A549 (cell line): ENCODE results near the gene SNAI1. TPM values are rescaled to one million over a fixed set of nuclear protein-coding genes. Genes with fewer than 3 reads are reported as not detected.

Experiments
- ATAC-seq, 2 experiments: fragments of 200-7000 bp in 1 of 2; fragments of >200 bp in 1 of 2; cut with Nextera tagmentation in 1 of 2; cut with Tn5 transposase in 1 of 2; 3 replicates each; pipeline versions ENCODE4 v1.8.0 to v1.9.1; 2018 to 2020; ENCODE audit warnings: mild to moderate bottlenecking in 1 of 2, moderate library complexity in 1 of 2
- CTCF ChIA-PET: fragments of 300-600 bp; sonication (Branson Sonifier 250); formaldehyde crosslinking; extraction: SDS; loops from one replicate; lab custom pipeline; 2021; ENCODE audit warnings: antibody characterized with exemption, inconsistent platforms; lab: Yijun Ruan, JAX
- POLR2A ChIA-PET: fragments of 350-600 bp; formaldehyde crosslinking; extraction: SDS; loops from one replicate; lab custom pipeline; 2021; ENCODE audit warnings: antibody characterized with exemption, inconsistent platforms; lab: Yijun Ruan, JAX
- DNase-seq, 2 experiments: peaks; one replicate each; pipeline versions ENCODE4 v3.0.0 to v3.0.0-alpha.2; 2011 to 2016; ENCODE audit warnings: low read depth in 1 of 2, low spot score in 1 of 2
- FAIRE-seq: peaks from 2 replicates; lab custom pipeline; 2011; peaks lifted over from hg19 to GRCh38; lab: Jason Lieb, UNC
- H3K27ac ChIP-seq, 2 experiments: fragments of >200 bp; sonication (Bioruptor Twin); formaldehyde crosslinking; 3 replicates each; pipeline ENCODE4 v1.5.1; 2016 to 2017
- H3K4me1 ChIP-seq: fragments of >200 bp; sonication (Bioruptor Twin); formaldehyde crosslinking; 3 replicates; pipeline ENCODE4 v1.6.1; 2016
- H3K4me2 ChIP-seq: fragments of >200 bp; sonication (Bioruptor Twin); formaldehyde crosslinking; 3 replicates; pipeline ENCODE4 v1.6.1; 2016
- H3K4me3 ChIP-seq: fragments of >200 bp; sonication (Bioruptor Twin); formaldehyde crosslinking; 3 replicates; pipeline ENCODE4 v1.5.1; 2016
- H3K9me3 ChIP-seq: fragments of >200 bp; sonication (Bioruptor Twin); formaldehyde crosslinking; 3 replicates; pipeline ENCODE4 v1.6.1; 2016
- BHLHE40 ChIP-seq: IDR thresholded peaks from 2 replicates; pipeline ENCODE4 v1.6.1; 2012; ENCODE audit warnings: low read depth, low read length, inconsistent platforms
- CBX8 ChIP-seq: fragments of 200-600 bp; sonication (generic); IDR thresholded peaks from 2 replicates; pipeline ENCODE4 v1.6.1; 2016
- CHD2 ChIP-seq: fragments of 150-350 bp; IDR thresholded peaks from 2 replicates; pipeline ENCODE4 v1.6.1; 2014; ENCODE audit warnings: low read length; ENCODE audit not compliant: partially characterized antibody
- CHD4 ChIP-seq: fragments of 200-600 bp; sonication (generic); IDR thresholded peaks from 2 replicates; pipeline ENCODE4 v1.6.1; 2016; ENCODE audit warnings: antibody characterized with exemption, mild to moderate bottlenecking, borderline replicate concordance
- CTCF ChIP-seq: fragments of >200 bp; sonication (Bioruptor Twin); formaldehyde crosslinking; IDR thresholded peaks from 3 replicates; pipeline ENCODE4 v1.5.1; 2016
- EHF ChIP-seq: fragments of 250-450 bp; sonication (Bioruptor Pico); IDR thresholded peaks from 2 replicates; pipeline ENCODE4 v1.5.0; 2020; ENCODE audit warnings: mild to moderate bottlenecking
- EHMT2 ChIP-seq: fragments of 200-600 bp; sonication (generic); IDR thresholded peaks from 2 replicates; pipeline ENCODE4 v1.6.1; 2016; ENCODE audit warnings: antibody characterized with exemption, low read depth, mild to moderate bottlenecking, moderate library complexity
- FOSL2 ChIP-seq, 2 experiments: fragments of 450-650 bp in 1 of 2; fragments of >200 bp in 1 of 2; sonication (Bioruptor Twin) in 1 of 2; formaldehyde crosslinking; IDR thresholded peaks; 2 replicates each; pipeline versions ENCODE4 v1.5.0 to v1.6.1; 2016 to 2020; ENCODE audit warnings: mild to moderate bottlenecking in 1 of 2, moderate library complexity in 1 of 2
- FOXS1 ChIP-seq: fragments of 250-450 bp; sonication (Bioruptor Pico); IDR thresholded peaks from 2 replicates; pipeline ENCODE4 v1.5.0; 2020; ENCODE audit warnings: mild to moderate bottlenecking, moderate library complexity
- HDAC2 ChIP-seq: fragments of 200-600 bp; sonication (generic); IDR thresholded peaks from 2 replicates; pipeline ENCODE4 v1.6.1; 2016
- HES2 ChIP-seq: fragments of >200 bp; sonication (Bioruptor Twin); formaldehyde crosslinking; IDR thresholded peaks from 2 replicates; pipeline ENCODE4 v1.6.1; 2016
- HOXB5 ChIP-seq: fragments of 250-450 bp; sonication (Bioruptor Pico); IDR thresholded peaks from 2 replicates; pipeline ENCODE4 v1.5.0; 2020; ENCODE audit warnings: mild to moderate bottlenecking, moderate library complexity
- JUN ChIP-seq, 2 experiments: fragments of >200 bp; sonication (Bioruptor Twin); formaldehyde crosslinking; IDR thresholded peaks; 2 replicates in 1 of 2; 3 replicates in 1 of 2; pipeline ENCODE4 v1.6.1; 2016 to 2017
- JUNB ChIP-seq: fragments of >200 bp; sonication (Bioruptor Twin); formaldehyde crosslinking; IDR thresholded peaks from 2 replicates; pipeline ENCODE4 v1.6.1; 2016
- KDM1A ChIP-seq: fragments of 200-600 bp; sonication (generic); IDR thresholded peaks from 2 replicates; pipeline ENCODE4 v1.6.1; 2016; ENCODE audit warnings: low read depth, mild to moderate bottlenecking
- KDM5A ChIP-seq: fragments of 200-600 bp; sonication (generic); IDR thresholded peaks from 2 replicates; pipeline ENCODE4 v1.6.1; 2016; ENCODE audit warnings: antibody characterized with exemption, mild to moderate bottlenecking
- MYC ChIP-seq: IDR thresholded peaks from 2 replicates; pipeline ENCODE4 v1.6.1; 2012; ENCODE audit warnings: mild to moderate bottlenecking, inconsistent platforms, low read length, improper control_type of control experiment, borderline replicate concordance
- POLR2A ChIP-seq: IDR thresholded peaks from 2 replicates; pipeline ENCODE4 v1.6.1; 2012; ENCODE audit warnings: mild to moderate bottlenecking, low read length
- RAD21 ChIP-seq, 2 experiments: fragments of >200 bp in 1 of 2; sonication (Bioruptor Twin) in 1 of 2; formaldehyde crosslinking in 1 of 2; IDR thresholded peaks in 1 of 2; conservative IDR thresholded peaks in 1 of 2; 2 replicates in 1 of 2; 3 replicates in 1 of 2; pipeline ENCODE4 v1.6.1; 2012 to 2018; ENCODE audit warnings: inconsistent platforms in 1 of 2
- RARB ChIP-seq: fragments of 250-450 bp; sonication (Bioruptor Pico); IDR thresholded peaks from 2 replicates; pipeline ENCODE4 v1.8.0; 2021; ENCODE audit warnings: mild to moderate bottlenecking, moderate library complexity
- RCOR1 ChIP-seq: fragments of 150-350 bp; IDR thresholded peaks from 2 replicates; pipeline ENCODE4 v1.6.1; 2014; ENCODE audit warnings: antibody characterized with exemption, low read length, low read depth
- RNF2 ChIP-seq: fragments of 200-600 bp; sonication (generic); IDR thresholded peaks from 2 replicates; pipeline ENCODE4 v1.6.1; 2016; ENCODE audit warnings: low read depth, mild to moderate bottlenecking, antibody characterized with exemption, moderate library complexity, borderline replicate concordance
- SMC3 ChIP-seq: fragments of >200 bp; sonication (Bioruptor Twin); formaldehyde crosslinking; IDR thresholded peaks from 3 replicates; pipeline ENCODE4 v1.6.1; 2018; ENCODE audit warnings: inconsistent platforms
- TP53 ChIP-seq: fragments of 250-450 bp; sonication (Bioruptor Pico); IDR thresholded peaks from 2 replicates; pipeline ENCODE4 v1.5.0; 2021; ENCODE audit warnings: mild to moderate bottlenecking, moderate library complexity
- USF2 ChIP-seq: fragments of 450-650 bp; IDR thresholded peaks from 2 replicates; pipeline ENCODE4 v1.6.1; 2014; ENCODE audit warnings: antibody characterized with exemption
- ZFP36 ChIP-seq: fragments of 450-650 bp; IDR thresholded peaks from 2 replicates; pipeline ENCODE4 v1.6.1; 2014; ENCODE audit warnings: borderline replicate concordance; ENCODE audit not compliant: partially characterized antibody
- ZNF302 ChIP-seq: fragments of 250-450 bp; sonication (Bioruptor Pico); IDR thresholded peaks from 2 replicates; pipeline ENCODE4 v1.9.0; 2021; ENCODE audit warnings: inconsistent platforms, mild to moderate bottlenecking, moderate library complexity
- WGBS: methylation state at CpG from one replicate; pipeline ENCODE4 v1.1.6; 2017; ENCODE audit errors: missing lambda C conversion rate; 5-methylcytosine and 5-hydroxymethylcytosine counted together
- polyA minus RNA-seq: library from RNA; depleted of rRNA, polyadenylated mRNA; stranded (reverse); fragments of >200 nt; gene quantifications from 2 replicates; pipeline ENCODE4 v1.2.3, GENCODE V29; 2011; rRNA and poly(A)+ RNA removed
- polyA plus RNA-seq, 4 experiments: library from polyadenylated mRNA; depleted of rRNA in 3 of 4; stranded (reverse); fragments of >200 nt; fragmentation: RNase III in 1 of 4; extraction: RNeasy Plus Mini Kit Qiagen cat#74134 plus additional on column Dnase treatment in 1 of 4; gene quantifications; 2 replicates in 3 of 4; 3 replicates in 1 of 4; pipeline ENCODE4 v1.2.3, GENCODE V29; 2011 to 2017
- TF ChIP-seq, protein P1 (sequence below): fragments of 250-450 bp; sonication (Bioruptor Pico); IDR thresholded peaks from 2 replicates; pipeline ENCODE4 v1.5.0; 2020; ENCODE audit warnings: low read depth, mild to moderate bottlenecking, moderate library complexity
- TF ChIP-seq, protein P2 (sequence below): fragments of >200 bp; sonication (Bioruptor Twin); formaldehyde crosslinking; IDR thresholded peaks from 3 replicates; pipeline ENCODE4 v1.6.1; 2016
- TF ChIP-seq, protein P3 (sequence below): IDR thresholded peaks from 2 replicates; pipeline ENCODE4 v1.6.1; 2012; ENCODE audit warnings: low read depth, borderline replicate concordance
- TF ChIP-seq, protein P4 (sequence below): IDR thresholded peaks from 2 replicates; pipeline ENCODE4 v1.6.1; 2012
- TF ChIP-seq, protein P5 (sequence below): fragments of 150-350 bp; IDR thresholded peaks from 2 replicates; pipeline ENCODE4 v1.6.1; 2014; ENCODE audit warnings: low read depth, mild to moderate bottlenecking, low read length

The SNAI1 gene
- polyA plus RNA-seq (2011; rRNA removed) (7.0 and 7.2 TPM in 2 replicates), polyA plus RNA-seq (2017; fragmentation: RNase III; extraction: RNeasy Plus Mini Kit Qiagen cat#74134 plus additional on column Dnase treatment) (8.0 to 11.1 TPM (median 10.7 TPM) in 3 replicates), polyA minus RNA-seq (3.8 and 6.0 TPM in 2 replicates)
- 14.0 and 21.4 TPM in 2 replicates for polyA plus RNA-seq (2012; cell fraction: cytosol; rRNA removed)
- 22.7 and 28.4 TPM in 2 replicates for polyA plus RNA-seq (2012; cell fraction: nucleus; rRNA removed)

DNA sequence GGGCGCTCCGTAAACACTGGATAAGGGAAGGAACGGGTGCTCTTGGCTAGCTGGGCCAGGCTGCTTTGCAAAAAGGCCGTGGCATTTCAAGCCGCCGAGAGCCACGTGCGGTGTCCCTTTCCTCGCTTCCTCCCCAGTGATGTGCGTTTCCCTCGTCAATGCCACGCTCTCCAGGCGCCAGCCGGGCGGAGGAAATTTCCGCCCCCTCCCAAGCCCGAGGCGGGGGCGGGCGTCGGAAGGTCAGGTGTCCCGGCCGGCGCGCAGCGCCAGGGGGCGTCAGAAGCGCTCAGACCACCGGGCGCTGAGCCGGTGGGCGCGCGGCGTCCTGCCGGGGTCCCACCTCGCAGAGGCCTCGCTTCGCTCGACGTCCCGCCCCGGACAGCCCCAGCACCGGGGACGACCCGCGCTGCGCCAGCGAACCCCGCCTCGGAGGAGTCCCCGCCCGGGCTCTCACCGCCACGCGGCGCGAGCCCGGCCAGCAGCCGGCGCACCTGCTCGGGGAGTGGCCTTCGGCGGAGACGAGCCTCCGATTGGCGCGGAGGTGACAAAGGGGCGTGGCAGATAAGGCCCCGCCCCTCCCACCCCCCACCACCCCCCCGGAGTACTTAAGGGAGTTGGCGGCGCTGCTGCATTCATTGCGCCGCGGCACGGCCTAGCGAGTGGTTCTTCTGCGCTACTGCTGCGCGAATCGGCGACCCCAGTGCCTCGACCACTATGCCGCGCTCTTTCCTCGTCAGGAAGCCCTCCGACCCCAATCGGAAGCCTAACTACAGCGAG, at the start of gene SNAI1:
Gene SNAI1 (plus strand): TSS at position 635 of the 777 bp plus-strand sequence. CDS start 80 bp downstream, at position 715.
- Histone ChIP-seq H3K27ac (peak within 1 kb of the TSS; percentile 80 to 95), H3K9me3 (no peaks in the 10 kb centered on the region), H3K4me2 (peak within 1 kb of the TSS; percentile 95), H3K4me3 (peak within 1 kb of the TSS; percentile 69), H3K4me1 (peaks cover 57% of the 10 kb centered on the region)
- ChIA-PET CTCF (interaction anchor here (0.6 to 28.4 kb wide), 23 partner anchors 16 to 661 kb away, joined by 3 to 1049 read pairs (median 4); no protein-coding TSS in a partner anchor), POLR2A (interaction anchor here (1.0 to 6.8 kb wide), 4 partner anchors 37 to 133 kb away, joined by 3 to 79 read pairs (median 4); no protein-coding TSS in a partner anchor)
- 8% methylated on average over 22 of the region's 90 CpGs for WGBS
- ATAC-seq (peak; percentile 80 to 81), FAIRE-seq (no peak), DNase-seq (peak; percentile 88 to 97)
- no peak for TF ChIP-seq ZNF302 (CRISPR knock-in tag)
- no peak for TF ChIP-seq ZFP36
- TF ChIP-seq, protein P1, sequence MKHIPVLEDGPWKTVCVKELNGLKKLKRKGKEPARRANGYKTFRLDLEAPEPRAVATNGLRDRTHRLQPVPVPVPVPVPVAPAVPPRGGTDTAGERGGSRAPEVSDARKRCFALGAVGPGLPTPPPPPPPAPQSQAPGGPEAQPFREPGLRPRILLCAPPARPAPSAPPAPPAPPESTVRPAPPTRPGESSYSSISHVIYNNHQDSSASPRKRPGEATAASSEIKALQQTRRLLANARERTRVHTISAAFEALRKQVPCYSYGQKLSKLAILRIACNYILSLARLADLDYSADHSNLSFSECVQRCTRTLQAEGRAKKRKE (CRISPR knock-in tag), result peak; percentile 37
- no peak for TF ChIP-seq KDM1A
- TF ChIP-seq RARB (CRISPR knock-in tag), result no peak
- TF ChIP-seq FOSL2 (IDR thresholded peaks at IDR 0.05), result no peak
- TF ChIP-seq FOSL2 (CRISPR knock-in tag; IDR thresholded peaks at IDR 0.05), result 0 out of 2 replicates have a peak, but pooled peaks have one; percentile 8
- TF ChIP-seq HOXB5 (CRISPR knock-in tag), result 0 out of 2 replicates have a peak, but pooled peaks have one; percentile 24
- no peak for TF ChIP-seq EHMT2
- TF ChIP-seq EHF, result no peak
- TF ChIP-seq RAD21 (conservative IDR thresholded peaks at IDR 0.05 in 1 of 2, IDR thresholded peaks at IDR 0.05 in 1 of 2), result peak; percentile 34 to 79; a peak in 4 of 5 replicates
- peak; percentile 93 for TF ChIP-seq SMC3
- TF ChIP-seq RCOR1, result no peak
- TF ChIP-seq KDM5A, result no peak
- TF ChIP-seq CTCF, result peak; percentile 90
- no peak for TF ChIP-seq CBX8
- TF ChIP-seq CHD4, result no peak
- TF ChIP-seq, protein P2, sequence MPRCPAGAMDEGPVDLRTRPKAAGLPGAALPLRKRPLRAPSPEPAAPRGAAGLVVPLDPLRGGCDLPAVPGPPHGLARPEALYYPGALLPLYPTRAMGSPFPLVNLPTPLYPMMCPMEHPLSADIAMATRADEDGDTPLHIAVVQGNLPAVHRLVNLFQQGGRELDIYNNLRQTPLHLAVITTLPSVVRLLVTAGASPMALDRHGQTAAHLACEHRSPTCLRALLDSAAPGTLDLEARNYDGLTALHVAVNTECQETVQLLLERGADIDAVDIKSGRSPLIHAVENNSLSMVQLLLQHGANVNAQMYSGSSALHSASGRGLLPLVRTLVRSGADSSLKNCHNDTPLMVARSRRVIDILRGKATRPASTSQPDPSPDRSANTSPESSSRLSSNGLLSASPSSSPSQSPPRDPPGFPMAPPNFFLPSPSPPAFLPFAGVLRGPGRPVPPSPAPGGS, result peak; percentile 93
- peak; percentile 87; the same call in 1 of the 2 replicates for TF ChIP-seq RNF2
- TF ChIP-seq JUNB, result no peak
- TF ChIP-seq, protein P3, sequence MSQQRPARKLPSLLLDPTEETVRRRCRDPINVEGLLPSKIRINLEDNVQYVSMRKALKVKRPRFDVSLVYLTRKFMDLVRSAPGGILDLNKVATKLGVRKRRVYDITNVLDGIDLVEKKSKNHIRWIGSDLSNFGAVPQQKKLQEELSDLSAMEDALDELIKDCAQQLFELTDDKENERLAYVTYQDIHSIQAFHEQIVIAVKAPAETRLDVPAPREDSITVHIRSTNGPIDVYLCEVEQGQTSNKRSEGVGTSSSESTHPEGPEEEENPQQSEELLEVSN, result peak; percentile 93
- TF ChIP-seq POLR2A, result peak; percentile 99
- TF ChIP-seq, protein P4, sequence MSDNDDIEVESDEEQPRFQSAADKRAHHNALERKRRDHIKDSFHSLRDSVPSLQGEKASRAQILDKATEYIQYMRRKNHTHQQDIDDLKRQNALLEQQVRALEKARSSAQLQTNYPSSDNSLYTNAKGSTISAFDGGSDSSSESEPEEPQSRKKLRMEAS, result peak; percentile 88
- TF ChIP-seq CHD2, result no peak
- TF ChIP-seq TP53 (CRISPR knock-in tag), result peak; percentile 75
- peak in 1 of 2 experiments; percentile 93; a peak in 3 of 5 replicates for TF ChIP-seq JUN (IDR thresholded peaks at IDR 0.05)
- no peak for TF ChIP-seq HES2
- peak; percentile 86 for TF ChIP-seq MYC
- no peak for TF ChIP-seq FOXS1 (CRISPR knock-in tag)
- TF ChIP-seq USF2, result no peak
- TF ChIP-seq BHLHE40, result no peak
- TF ChIP-seq HDAC2, result no peak
- TF ChIP-seq, protein P5, sequence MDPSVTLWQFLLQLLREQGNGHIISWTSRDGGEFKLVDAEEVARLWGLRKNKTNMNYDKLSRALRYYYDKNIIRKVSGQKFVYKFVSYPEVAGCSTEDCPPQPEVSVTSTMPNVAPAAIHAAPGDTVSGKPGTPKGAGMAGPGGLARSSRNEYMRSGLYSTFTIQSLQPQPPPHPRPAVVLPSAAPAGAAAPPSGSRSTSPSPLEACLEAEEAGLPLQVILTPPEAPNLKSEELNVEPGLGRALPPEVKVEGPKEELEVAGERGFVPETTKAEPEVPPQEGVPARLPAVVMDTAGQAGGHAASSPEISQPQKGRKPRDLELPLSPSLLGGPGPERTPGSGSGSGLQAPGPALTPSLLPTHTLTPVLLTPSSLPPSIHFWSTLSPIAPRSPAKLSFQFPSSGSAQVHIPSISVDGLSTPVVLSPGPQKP, result no peak
